GM23248 (cell line): ENCODE data around the gene ADORA1. TPM values are rescaled to one million over a fixed set of nuclear protein-coding genes. Genes with fewer than 3 reads are reported as not detected.

Experiments
- DNase-seq: peaks from one replicate; pipeline ENCODE4 v3.0.0-alpha.2; 2015
- H2AFZ ChIP-seq: fragments of 200-600 bp; sonication (generic); 2 replicates; pipeline ENCODE4 v1.6.1; 2016; ENCODE audit warnings: antibody characterized with exemption
- H3F3A ChIP-seq: fragments of 200-600 bp; sonication (generic); 2 replicates; pipeline ENCODE4 v1.6.1; 2016; ENCODE audit warnings: mild to moderate bottlenecking, antibody characterized with exemption, mixed run types; ENCODE audit not compliant: insufficient read depth
- H3K27ac ChIP-seq: fragments of 200-600 bp; sonication (generic); 2 replicates; pipeline ENCODE4 v1.5.1; 2016; ENCODE audit warnings: mild to moderate bottlenecking
- H3K27me3 ChIP-seq: fragments of 200-600 bp; sonication (generic); replicated peaks from 2 replicates; pipeline ENCODE4 v1.6.1; 2016; ENCODE audit warnings: mild to moderate bottlenecking; ENCODE audit not compliant: insufficient read depth
- H3K36me3 ChIP-seq: fragments of 200-600 bp; sonication (generic); 2 replicates; pipeline ENCODE4 v1.6.1; 2016; ENCODE audit warnings: low read depth, mild to moderate bottlenecking
- H3K4me1 ChIP-seq: fragments of 200-600 bp; sonication (generic); 2 replicates; pipeline ENCODE4 v1.6.1; 2016; ENCODE audit warnings: mild to moderate bottlenecking; ENCODE audit not compliant: insufficient read depth
- H3K4me2 ChIP-seq: fragments of 200-600 bp; sonication (generic); one replicate; pipeline ENCODE4 v1.6.1; 2016; ENCODE audit warnings: mild to moderate bottlenecking; ENCODE audit not compliant: unreplicated experiment
- H3K4me3 ChIP-seq: fragments of 200-600 bp; sonication (generic); 2 replicates; pipeline ENCODE4 v1.5.1; 2016; ENCODE audit warnings: mild to moderate bottlenecking
- H3K79me2 ChIP-seq: fragments of 200-600 bp; sonication (generic); 2 replicates; pipeline ENCODE4 v1.6.1; 2016; ENCODE audit warnings: mild to moderate bottlenecking; ENCODE audit not compliant: insufficient read depth
- H3K9ac ChIP-seq: fragments of 200-600 bp; sonication (generic); 2 replicates; pipeline ENCODE4 v1.6.1; 2016; ENCODE audit warnings: mild to moderate bottlenecking
- H3K9me2 ChIP-seq: fragments of 200-600 bp; sonication (generic); 2 replicates; pipeline ENCODE4 v1.6.1; 2016; ENCODE audit warnings: mixed run types, mild to moderate bottlenecking, moderate library complexity; ENCODE audit not compliant: insufficient read depth
- H3K9me3 ChIP-seq: fragments of 200-600 bp; sonication (generic); one replicate; pipeline ENCODE4 v1.6.1; 2017; ENCODE audit warnings: low read depth
- H4K20me1 ChIP-seq: fragments of 200-600 bp; sonication (generic); 2 replicates; pipeline ENCODE4 v1.6.0; 2016; ENCODE audit not compliant: insufficient read depth
- EZH2 ChIP-seq: fragments of 200-600 bp; sonication (generic); IDR thresholded peaks from 2 replicates; pipeline ENCODE4 v1.6.1; 2018; ENCODE audit warnings: antibody characterized with exemption, mild to moderate bottlenecking; ENCODE audit not compliant: insufficient read depth, poor library complexity, severe bottlenecking
- EZH2phosphoT487 ChIP-seq: fragments of 200-600 bp; sonication (generic); IDR thresholded peaks from 2 replicates; pipeline ENCODE4 v1.6.1; 2018; ENCODE audit warnings: antibody characterized with exemption, moderate library complexity, mild to moderate bottlenecking, low read depth; ENCODE audit not compliant: insufficient read depth
- WGBS, 2 experiments: methylation state at CpG; one replicate each; pipeline ENCODE4 v1.1.6; 2015 to 2017; ENCODE audit warnings: low lambda C conversion rate in 2 of 2, low coverage in 1 of 2; ENCODE audit errors: missing lambda C conversion rate in 2 of 2; 5-methylcytosine and 5-hydroxymethylcytosine counted together
- in situ Hi-C: fragments of 300-500 bp; cut with MboI; formaldehyde crosslinking; loops from 2 replicates; pipeline ENCODE4 v1.15.0; 2020
- polyA plus RNA-seq: library from polyadenylated mRNA; unstranded; fragments of >200 nt; fragmentation: Nextera tagmentation; extraction: Ambion mirVana; gene quantifications from 2 replicates; pipeline ENCODE4 v1.2.1, GENCODE V29; 2016
- total RNA-seq: library from RNA; depleted of rRNA; stranded (reverse); fragments of >200 nt; shearing (Covaris generic); gene quantifications from 2 replicates; pipeline ENCODE4 v1.2.3, GENCODE V29; 2014

Gene ADORA1
- total and polyA plus RNA-seq, 2 experiments from 2014 or later, result 2.2 to 5.8 TPM

DNA sequence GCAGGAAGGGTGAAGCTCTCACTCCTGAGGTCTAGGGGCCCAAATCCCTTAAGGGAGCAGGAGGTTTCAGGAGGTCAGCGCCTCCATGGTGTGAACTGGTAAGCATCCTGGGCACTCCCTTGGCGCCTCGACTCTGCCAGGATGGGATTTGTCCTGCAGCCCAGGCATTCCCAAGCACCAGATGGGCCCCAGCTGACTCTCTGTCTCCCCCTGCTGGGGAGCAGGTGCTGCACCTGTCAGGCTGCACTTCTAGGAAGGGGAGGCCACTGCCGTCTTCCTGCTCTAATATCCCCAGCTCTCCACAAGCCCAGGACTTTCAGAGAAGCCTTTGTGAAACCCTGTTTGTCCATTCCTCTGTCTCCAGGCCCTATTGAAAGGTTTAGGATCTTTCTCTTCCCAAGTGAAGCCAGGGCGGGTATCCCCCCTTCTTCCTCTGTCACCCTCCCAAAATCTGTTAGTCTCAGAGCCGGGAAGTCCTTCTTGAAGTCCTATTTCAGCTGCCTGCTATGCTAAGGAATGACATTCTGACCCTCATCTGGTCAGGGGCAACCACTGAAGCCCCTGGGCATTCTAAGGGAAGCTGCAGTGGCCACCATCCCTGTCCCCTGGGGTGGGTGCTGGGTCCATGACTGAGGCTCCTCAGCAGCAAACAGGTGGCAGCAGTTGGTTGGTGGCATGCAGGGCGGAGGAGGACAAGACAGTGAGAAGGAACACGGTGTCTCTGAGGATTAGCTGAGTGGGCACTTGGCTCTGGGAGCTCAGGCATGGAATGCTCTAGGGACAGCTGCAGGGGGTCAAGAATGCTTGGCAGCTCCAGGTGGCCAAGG is 44.9 kb downstream of the ADORA1 start:
- in situ Hi-C loops, result no loop called here

DNA sequence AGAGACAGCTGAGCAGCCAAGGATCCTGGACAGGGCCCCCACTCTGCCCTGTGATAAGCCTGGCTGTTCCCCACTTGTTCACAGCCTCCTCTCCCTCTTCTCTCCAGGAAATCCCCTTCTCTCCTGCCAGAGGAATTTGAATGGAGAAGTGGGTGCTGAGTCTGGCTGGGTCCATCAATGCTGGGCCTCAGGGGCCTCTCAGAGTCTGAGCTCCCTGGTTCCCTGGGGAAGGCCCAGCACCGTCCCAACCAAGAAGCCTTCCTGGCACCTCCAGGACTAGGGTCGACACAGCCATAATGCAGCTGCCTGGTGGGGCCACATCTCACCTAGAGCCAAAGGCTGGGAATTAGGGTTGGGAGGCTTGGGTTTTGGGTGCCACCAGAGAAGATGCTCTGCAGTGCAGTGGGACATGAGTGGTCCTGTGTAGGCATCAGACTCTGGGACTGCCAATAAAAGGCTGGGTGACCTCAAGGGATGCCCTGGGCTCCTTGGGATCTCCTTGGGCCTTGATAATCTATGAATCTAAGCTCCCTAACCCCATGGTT is 45.6 kb downstream of the ADORA1 start:
- Histone ChIP-seq H3K27ac (no peak overlapping the region), H3K9ac (no peak overlapping the region), H3K9me2 (no peaks in the 10 kb centered on the region), H3K4me3 (no peak overlapping the region), H3F3A (peaks cover 16% of the 10 kb centered on the region), H3K27me3 (no peaks in the 10 kb centered on the region), H3K4me2 (no peak overlapping the region), H4K20me1 (no peaks in the 10 kb centered on the region), H3K79me2 (no peaks in the 10 kb centered on the region), H3K36me3 (no peaks in the 10 kb centered on the region), H3K4me1 (peaks cover 25% of the 10 kb centered on the region), H3K9me3 (no peaks in the 10 kb centered on the region), H2AFZ (no peak overlapping the region)
- TF ChIP-seq EZH2phosphoT487, result no peak
- no peak for TF ChIP-seq EZH2
- WGBS, 2 experiments, result 80 to 95% methylated on average over 2 of the region's 2 CpGs
- in situ Hi-C loops, result no loop called here
- DNase-seq, result no peak

More for the DNA sequence above, 44.9 kb downstream of the ADORA1 start:
- Histone ChIP-seq H3K9me2 (no peaks in the 10 kb centered on the region), H3K4me1 (peaks cover 18% of the 10 kb centered on the region), H3F3A (peaks cover 9% of the 10 kb centered on the region; the same call in 1 of the 2 replicates), H3K27ac (no peak overlapping the region), H3K27me3 (no peaks in the 10 kb centered on the region), H3K36me3 (no peaks in the 10 kb centered on the region), H3K9ac (no peak overlapping the region), H4K20me1 (no peaks in the 10 kb centered on the region), H3K9me3 (no peaks in the 10 kb centered on the region), H3K4me2 (no peak overlapping the region), H3K4me3 (no peak overlapping the region), H3K79me2 (no peaks in the 10 kb centered on the region), H2AFZ (no peak overlapping the region)
- 57 to 65% methylated on average over 8 of the region's 8 CpGs for WGBS, 2 experiments
- TF ChIP-seq EZH2phosphoT487, result no peak
- TF ChIP-seq EZH2, result no peak
- peak; percentile 73 for DNase-seq

DNA sequence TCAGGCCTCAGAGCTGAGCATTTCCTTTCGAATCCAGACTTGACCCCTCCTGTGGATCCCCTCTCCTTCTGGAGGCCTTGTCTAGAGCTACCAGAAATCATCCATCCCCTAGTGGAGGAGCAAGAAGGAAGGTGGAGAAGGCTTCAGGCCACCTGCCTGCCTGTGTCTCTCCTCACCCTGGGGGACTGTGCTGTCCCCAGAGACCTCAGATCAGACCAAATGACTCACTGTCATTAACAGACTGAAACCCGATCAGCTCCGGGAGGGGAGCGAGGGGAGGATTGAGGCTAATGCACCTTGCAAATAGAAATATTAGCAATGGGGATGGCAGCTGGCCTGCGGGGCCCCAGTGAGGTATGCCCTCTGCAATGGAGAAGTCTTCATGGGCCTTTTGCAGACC is 46.0 kb downstream of the ADORA1 start:
- no peaks in the 10 kb centered on the region for H3K9me3 ChIP-seq
- no peak overlapping the region for H3K4me3 ChIP-seq
- H3K79me2 ChIP-seq, result no peaks in the 10 kb centered on the region
- no peak for TF ChIP-seq EZH2
- TF ChIP-seq EZH2phosphoT487, result no peak
- H3K4me2 ChIP-seq, result no peak overlapping the region
- peaks cover 30% of the 10 kb centered on the region for H3K4me1 ChIP-seq
- in situ Hi-C loops, result no loop called here
- no peaks in the 10 kb centered on the region for H3K9me2 ChIP-seq
- H4K20me1 ChIP-seq, result no peaks in the 10 kb centered on the region
- no peak overlapping the region for H2AFZ ChIP-seq
- no peaks in the 10 kb centered on the region for H3K36me3 ChIP-seq
- no peak for DNase-seq
- H3F3A ChIP-seq, result peaks cover 21% of the 10 kb centered on the region
- no peaks in the 10 kb centered on the region for H3K27me3 ChIP-seq
- WGBS, 2 experiments, result 80 to 84% methylated on average over 5 of the region's 5 CpGs
- H3K27ac ChIP-seq, result no peak overlapping the region
- H3K9ac ChIP-seq, result no peak overlapping the region

DNA sequence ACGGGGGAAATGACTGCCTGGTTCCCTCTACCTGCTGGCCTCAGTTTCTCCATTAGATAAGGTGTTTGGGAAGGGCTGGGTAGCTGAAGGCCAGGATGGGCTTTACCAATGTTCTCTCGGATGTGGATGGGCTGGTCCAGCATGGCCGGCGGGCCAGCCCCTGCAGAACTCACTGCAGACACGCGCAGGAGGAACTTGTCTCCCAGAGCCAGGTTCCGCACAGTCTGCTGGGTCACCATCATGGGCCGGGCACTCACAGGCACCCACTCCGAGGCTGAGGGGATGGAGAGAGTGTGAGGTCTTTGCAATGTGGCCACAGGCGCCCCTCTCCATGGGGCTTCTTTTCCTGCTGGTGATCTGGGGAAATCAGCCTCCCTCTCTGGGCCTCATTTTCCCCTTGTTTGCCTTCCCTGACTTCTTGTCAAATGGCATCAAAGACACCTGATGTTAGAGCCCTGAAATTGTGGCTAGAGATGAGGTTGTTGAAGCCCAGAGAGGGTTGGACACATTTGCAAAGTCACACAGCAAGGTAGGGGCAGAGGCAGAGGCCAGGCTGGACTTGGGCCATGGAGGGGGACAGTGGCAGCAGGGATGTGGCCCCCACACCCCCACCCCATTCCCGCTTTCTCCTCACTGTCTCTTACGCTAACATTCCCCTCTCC is 46.9 kb downstream of the ADORA1 start:
- H3K27me3 ChIP-seq, result no peaks in the 10 kb centered on the region
- no peak overlapping the region for H3K9ac ChIP-seq
- no peaks in the 10 kb centered on the region for H3K79me2 ChIP-seq
- no peak overlapping the region for H3K4me2 ChIP-seq
- no peaks in the 10 kb centered on the region for H3K9me3 ChIP-seq
- no peaks in the 10 kb centered on the region for H4K20me1 ChIP-seq
- no peak overlapping the region for H2AFZ ChIP-seq
- in situ Hi-C loops, result no loop called here
- 94% methylated on average over 10 to 12 of the region's 12 CpGs for WGBS, 2 experiments
- TF ChIP-seq EZH2phosphoT487 (no peak), EZH2 (no peak)
- no peak overlapping the region for H3K4me3 ChIP-seq
- no peak for DNase-seq
- no peaks in the 10 kb centered on the region for H3K36me3 ChIP-seq
- H3K4me1 ChIP-seq, result peaks cover 33% of the 10 kb centered on the region
- no peaks in the 10 kb centered on the region for H3K9me2 ChIP-seq
- H3K27ac ChIP-seq, result no peak overlapping the region
- H3F3A ChIP-seq, result peaks cover 21% of the 10 kb centered on the region
